Lower leg skin (tissue), 3 donors: ENCODE data around the gene CDKN2B-AS1.

Source experiments
- CTCF ChIP-seq, 3 donors: fragments of 450-650 bp; IDR thresholded peaks; one replicate each; pipeline ENCODE4 v1.5.1; 2016; ENCODE audit warnings: antibody characterized with exemption in 3 of 3, mild to moderate bottlenecking in 3 of 3, moderate library complexity in 2 of 3
- POLR2A ChIP-seq, 2 donors: fragments of 450-650 bp; IDR thresholded peaks; one replicate each; pipeline ENCODE4 v1.6.1; 2016 to 2017; ENCODE audit warnings: antibody characterized with exemption in 2 of 2, mild to moderate bottlenecking in 1 of 2, moderate library complexity in 1 of 2

- TF ChIP-seq CTCF (IDR thresholded peaks at IDR 0.05) (no peak), POLR2A (IDR thresholded peaks at IDR 0.05) (no peak)
Measured at GRCh38 chr9:21991072-21991959, 3.3 kb upstream of the CDKN2B-AS1 start.
